Stimulated activated memory B cell treated with anti-CD40 and anti-IgM and Interleukin-4, amounts not matched to agents 10 μg/mL and 1 μg/mL and 100 μg/mL, for 72 hours (primary cell): ENCODE measurements around the gene ALDH7A1.
"Not testable (repeated sequence)": the region's sequence is repeated elsewhere in the genome, so short reads cannot be mapped to it uniquely, and the experiment has no call there.

Experiments
- ATAC-seq: fragments of 150-1000 bp; cut with Tn5 transposase; 2 replicates; pipeline ENCODE4 v1.10.0; 2021
- H3K27ac Mint-ChIP-seq: one replicate; pipeline ENCODE4 v1.8.0; 2022; ENCODE audit warnings: mild to moderate bottlenecking, mixed read lengths
- H3K27me3 Mint-ChIP-seq: one replicate; pipeline ENCODE4 v1.8.0; 2022; ENCODE audit warnings: mixed read lengths
- H3K36me3 Mint-ChIP-seq: one replicate; pipeline ENCODE4 v1.8.0; 2022; ENCODE audit warnings: mixed read lengths
- H3K4me1 Mint-ChIP-seq: one replicate; pipeline ENCODE4 v1.8.0; 2022; ENCODE audit warnings: mixed read lengths
- H3K4me3 Mint-ChIP-seq: one replicate; pipeline ENCODE4 v1.8.0; 2022; ENCODE audit warnings: mild to moderate bottlenecking, moderate library complexity, mixed read lengths
- H3K9me3 Mint-ChIP-seq: one replicate; pipeline ENCODE4 v1.8.0; 2022; ENCODE audit warnings: mixed read lengths

The ALDH7A1 gene

GRCh38 chr5:126594748-126595485, at the start of gene ALDH7A1:
Gene ALDH7A1, minus strand, starts transcription at chr5:126595219. Its CDS starts 21 bp downstream, at chr5:126595198.
- H3K4me1 Mint-ChIP-seq = peaks cover 11% of the 10 kb centered on the region
- peak within 1 kb of the TSS; percentile 58 for H3K27ac Mint-ChIP-seq
- peak; percentile 79 for ATAC-seq
- no peaks in the 10 kb centered on the region for H3K27me3 Mint-ChIP-seq
- H3K36me3 Mint-ChIP-seq = no peaks in the 10 kb centered on the region
- H3K4me3 Mint-ChIP-seq = peak within 1 kb of the TSS; percentile 93
- H3K9me3 Mint-ChIP-seq = no peaks in the 10 kb centered on the region

- no peaks in the 10 kb centered on the region for H3K27me3 Mint-ChIP-seq
Measured at GRCh38 chr5:126641387-126641786, 46.4 kb upstream of the ALDH7A1 start.

GRCh38 chr5:126640866-126641265, 45.8 kb upstream of the ALDH7A1 start:
- ATAC-seq = no peak
- peaks cover 6% of the 10 kb centered on the region for H3K36me3 Mint-ChIP-seq
- peaks cover 6% of the 10 kb centered on the region for H3K9me3 Mint-ChIP-seq
- peaks cover 15% of the 10 kb centered on the region for H3K4me1 Mint-ChIP-seq
- H3K4me3 Mint-ChIP-seq = no peak overlapping the region
- H3K27ac Mint-ChIP-seq = peak overlapping the region; percentile 23
- H3K27me3 Mint-ChIP-seq = no peaks in the 10 kb centered on the region

More at GRCh38 chr5:126641387-126641786, 46.4 kb upstream of the ALDH7A1 start:
- H3K36me3 Mint-ChIP-seq = peaks cover 6% of the 10 kb centered on the region
- H3K4me1 Mint-ChIP-seq = peaks cover 15% of the 10 kb centered on the region
- no peak overlapping the region for H3K27ac Mint-ChIP-seq
- ATAC-seq = no peak
- peaks cover 6% of the 10 kb centered on the region for H3K9me3 Mint-ChIP-seq
- H3K4me3 Mint-ChIP-seq = no peak overlapping the region

GRCh38 chr5:126636956-126637355, 41.9 kb upstream of the ALDH7A1 start:
- H3K4me1 Mint-ChIP-seq = peaks cover 15% of the 10 kb centered on the region
- no peaks in the 10 kb centered on the region for H3K9me3 Mint-ChIP-seq
- H3K27ac Mint-ChIP-seq = no peak overlapping the region
- H3K36me3 Mint-ChIP-seq = no peaks in the 10 kb centered on the region
- H3K27me3 Mint-ChIP-seq = no peaks in the 10 kb centered on the region
- H3K4me3 Mint-ChIP-seq = no peak overlapping the region
- ATAC-seq = no peak

GRCh38 chr5:126635585-126635984, 40.6 kb upstream of the ALDH7A1 start:
- H3K27me3 Mint-ChIP-seq = no peaks in the 10 kb centered on the region
- no peaks in the 10 kb centered on the region for H3K36me3 Mint-ChIP-seq
- ATAC-seq = no peak
- peaks cover 1% of the 10 kb centered on the region for H3K4me1 Mint-ChIP-seq
- no peaks in the 10 kb centered on the region for H3K9me3 Mint-ChIP-seq
- no peak overlapping the region for H3K27ac Mint-ChIP-seq
- H3K4me3 Mint-ChIP-seq = no peak overlapping the region

- Mint-ChIP-seq H3K4me3 (no peak overlapping the region), H3K27me3 (no peaks in the 10 kb centered on the region), H3K36me3 (no peaks in the 10 kb centered on the region), H3K4me1 (no peaks in the 10 kb centered on the region), H3K9me3 (no peaks in the 10 kb centered on the region), H3K27ac (no peak overlapping the region)
- no peak for ATAC-seq
Measured at GRCh38 chr5:126633552-126633951, 38.5 kb upstream of the ALDH7A1 start.

- no peak for ATAC-seq
- no peaks in the 10 kb centered on the region for H3K9me3 Mint-ChIP-seq
- no peaks in the 10 kb centered on the region for H3K27me3 Mint-ChIP-seq
- no peak overlapping the region for H3K4me3 Mint-ChIP-seq
- no peaks in the 10 kb centered on the region for H3K36me3 Mint-ChIP-seq
- no peak overlapping the region for H3K27ac Mint-ChIP-seq
- H3K4me1 Mint-ChIP-seq = no peaks in the 10 kb centered on the region
Measured at GRCh38 chr5:126631920-126632319, 36.9 kb upstream of the ALDH7A1 start.

DNA sequence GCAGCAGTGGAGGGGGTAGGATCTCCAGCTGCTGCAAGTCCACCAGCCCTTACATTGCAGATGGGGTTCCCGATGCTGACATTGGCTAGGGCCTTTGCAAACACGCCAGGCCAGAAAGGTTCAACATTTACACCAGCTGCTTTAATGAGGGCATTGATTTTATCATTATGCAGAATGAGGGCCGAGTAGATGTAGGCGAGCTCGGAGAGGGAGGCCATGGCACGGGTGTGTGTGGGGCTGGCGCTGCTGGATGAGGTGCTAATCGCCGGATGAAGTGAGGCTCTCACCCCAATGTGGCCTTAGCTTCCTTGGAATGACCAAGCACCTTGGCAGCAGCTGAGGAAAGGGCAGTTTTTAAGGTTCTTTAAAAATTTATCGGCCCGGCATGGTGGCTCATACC, 33.1 kb upstream of the ALDH7A1 start:
- Mint-ChIP-seq H3K36me3 (peaks cover 23% of the 10 kb centered on the region), H3K9me3 (no peaks in the 10 kb centered on the region), H3K4me1 (no peaks in the 10 kb centered on the region), H3K27ac (no peak overlapping the region), H3K27me3 (no peaks in the 10 kb centered on the region), H3K4me3 (no peak overlapping the region)
- ATAC-seq = no peak

DNA sequence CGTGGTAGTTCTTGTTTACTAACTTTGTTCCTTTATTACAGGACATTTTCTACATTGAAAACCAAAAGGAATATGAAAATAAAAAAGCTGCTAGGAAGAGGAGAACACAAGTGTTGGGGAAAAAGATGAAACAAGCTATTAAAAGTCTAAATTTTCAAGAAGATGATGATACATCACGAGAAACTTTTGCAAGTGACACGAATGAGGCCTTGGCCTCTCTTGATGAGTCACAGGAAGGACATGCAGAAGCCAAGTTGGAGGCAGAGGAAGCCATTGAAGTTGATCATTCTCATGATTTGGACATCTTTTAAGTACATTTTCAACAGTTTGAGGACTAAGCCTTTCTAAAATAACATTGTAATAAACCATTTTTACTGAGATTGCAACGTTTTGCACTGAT, 29.5 kb upstream of the ALDH7A1 start:
- H3K4me3 Mint-ChIP-seq = no peak overlapping the region
- H3K27me3 Mint-ChIP-seq = no peaks in the 10 kb centered on the region
- peaks cover 28% of the 10 kb centered on the region for H3K36me3 Mint-ChIP-seq
- no peaks in the 10 kb centered on the region for H3K4me1 Mint-ChIP-seq
- no peak for ATAC-seq
- H3K27ac Mint-ChIP-seq = no peak overlapping the region
- H3K9me3 Mint-ChIP-seq = no peaks in the 10 kb centered on the region

GRCh38 chr5:126619781-126620180, 24.8 kb upstream of the ALDH7A1 start:
- Mint-ChIP-seq H3K36me3 (peaks cover 29% of the 10 kb centered on the region), H3K4me1 (peaks cover 8% of the 10 kb centered on the region), H3K27me3 (no peaks in the 10 kb centered on the region), H3K27ac (no peak overlapping the region), H3K4me3 (no peak overlapping the region), H3K9me3 (no peaks in the 10 kb centered on the region)
- no peak for ATAC-seq

DNA sequence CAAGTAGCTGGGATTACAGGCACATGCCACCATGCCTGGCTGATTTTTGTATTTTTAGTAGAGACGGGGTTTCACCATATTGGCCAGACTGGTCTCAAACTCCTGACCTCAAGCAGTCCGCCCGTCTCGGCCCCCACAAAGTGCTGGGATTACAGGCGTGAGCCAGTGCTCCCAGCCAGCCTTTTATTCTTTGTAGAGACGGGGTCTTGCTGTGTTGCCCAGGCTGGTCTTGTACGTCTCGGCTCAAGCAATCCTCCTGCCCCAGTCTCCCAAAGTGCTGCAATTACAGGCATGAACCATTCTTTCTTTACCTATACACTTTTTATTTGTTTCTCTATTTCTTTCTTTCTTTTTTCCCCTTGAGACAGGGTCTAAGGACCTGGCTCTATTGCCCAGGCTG, 22.6 kb upstream of the ALDH7A1 start:
- not testable (repeated sequence) for H3K27ac Mint-ChIP-seq, H3K4me3 Mint-ChIP-seq, H3K27me3 Mint-ChIP-seq, ATAC-seq, H3K9me3 Mint-ChIP-seq
- Mint-ChIP-seq H3K36me3 (peaks cover 26% of the 10 kb centered on the region), H3K4me1 (peaks cover 30% of the 10 kb centered on the region)

- ATAC-seq = no peak
- peaks cover 46% of the 10 kb centered on the region for H3K36me3 Mint-ChIP-seq
- no peaks in the 10 kb centered on the region for H3K27me3 Mint-ChIP-seq
- no peak overlapping the region for H3K4me3 Mint-ChIP-seq
- peaks cover 43% of the 10 kb centered on the region for H3K4me1 Mint-ChIP-seq
- H3K27ac Mint-ChIP-seq = peak overlapping the region; percentile 40
- no peaks in the 10 kb centered on the region for H3K9me3 Mint-ChIP-seq
Measured at GRCh38 chr5:126615286-126615685, 20.3 kb upstream of the ALDH7A1 start.

GRCh38 chr5:126613941-126614592, 19.0 kb upstream of the ALDH7A1 start:
- peaks cover 52% of the 10 kb centered on the region for H3K36me3 Mint-ChIP-seq
- ATAC-seq = no peak
- peak overlapping the region; percentile 40 for H3K27ac Mint-ChIP-seq

GRCh38 chr5:126610616-126611015, 15.6 kb upstream of the ALDH7A1 start:
- ATAC-seq = no peak
- H3K4me1 Mint-ChIP-seq = peaks cover 62% of the 10 kb centered on the region
- H3K27me3 Mint-ChIP-seq = no peaks in the 10 kb centered on the region
- H3K9me3 Mint-ChIP-seq = no peaks in the 10 kb centered on the region
- H3K4me3 Mint-ChIP-seq = no peak overlapping the region
- peaks cover 50% of the 10 kb centered on the region for H3K36me3 Mint-ChIP-seq
- no peak overlapping the region for H3K27ac Mint-ChIP-seq

More at GRCh38 chr5:126613941-126614592, 19.0 kb upstream of the ALDH7A1 start:
- no peak overlapping the region for H3K4me3 Mint-ChIP-seq
- H3K9me3 Mint-ChIP-seq = no peaks in the 10 kb centered on the region
- no peaks in the 10 kb centered on the region for H3K27me3 Mint-ChIP-seq
- H3K4me1 Mint-ChIP-seq = peaks cover 50% of the 10 kb centered on the region

DNA sequence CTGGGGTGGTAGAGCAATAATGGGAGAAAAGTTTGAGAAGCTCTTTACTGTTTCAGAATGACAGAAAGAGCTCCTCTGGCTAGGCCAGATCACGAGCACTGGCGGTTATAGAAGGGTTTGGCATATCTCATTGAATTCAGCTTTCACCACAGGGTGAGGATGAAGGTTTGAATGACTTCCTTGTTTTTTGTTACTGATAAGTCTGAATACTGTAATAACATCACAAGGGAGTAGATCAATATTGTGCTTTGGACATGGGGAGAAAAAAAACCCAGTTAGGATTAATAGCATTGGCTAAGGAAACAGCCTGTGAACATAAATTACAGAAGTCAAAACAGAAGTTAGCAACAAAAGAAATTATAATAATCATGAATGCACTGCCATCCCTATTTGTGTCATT, 15.1 kb upstream of the ALDH7A1 start:
- Mint-ChIP-seq H3K4me3 (no peak overlapping the region), H3K4me1 (peaks cover 59% of the 10 kb centered on the region), H3K27me3 (no peaks in the 10 kb centered on the region), H3K36me3 (peaks cover 50% of the 10 kb centered on the region), H3K9me3 (no peaks in the 10 kb centered on the region), H3K27ac (no peak overlapping the region)
- ATAC-seq = no peak

- no peaks in the 10 kb centered on the region for H3K9me3 Mint-ChIP-seq
- ATAC-seq = no peak
- peaks cover 45% of the 10 kb centered on the region for H3K4me1 Mint-ChIP-seq
- H3K4me3 Mint-ChIP-seq = no peak overlapping the region
- H3K27ac Mint-ChIP-seq = no peak overlapping the region
- peaks cover 26% of the 10 kb centered on the region for H3K36me3 Mint-ChIP-seq
- H3K27me3 Mint-ChIP-seq = no peaks in the 10 kb centered on the region
Measured at GRCh38 chr5:126605525-126605924, 10.5 kb upstream of the ALDH7A1 start.
